Neural crest cell (in vitro differentiated cells): ENCODE results near the gene IGSF1. TPM values are rescaled to one million over a fixed set of nuclear protein-coding genes. Genes with fewer than 3 reads are reported as not detected.

ENCODE experiments used
- DNase-seq: peaks from one replicate; pipeline ENCODE4 v3.0.0; 2021; ENCODE audit warnings: low read depth, mixed read lengths, low spot score
- H3K27ac Mint-ChIP-seq: one replicate; pipeline ENCODE4 v1.8.0; 2021; ENCODE audit warnings: mild to moderate bottlenecking, mixed read lengths; ENCODE audit not compliant: unreplicated experiment
- H3K27me3 Mint-ChIP-seq: 2 replicates; pipeline ENCODE4 v1.8.0; 2021; ENCODE audit warnings: low read depth, mild to moderate bottlenecking, mixed read lengths
- H3K36me3 Mint-ChIP-seq: 2 replicates; pipeline ENCODE4 v1.8.0; 2021; ENCODE audit warnings: low read depth, mild to moderate bottlenecking, mixed read lengths
- H3K4me1 Mint-ChIP-seq: 2 replicates; pipeline ENCODE4 v1.8.0; 2021; ENCODE audit warnings: mixed read lengths
- H3K4me3 Mint-ChIP-seq: one replicate; pipeline ENCODE4 v1.8.0; 2021; ENCODE audit warnings: mild to moderate bottlenecking, mixed read lengths
- H3K9me3 Mint-ChIP-seq: 2 replicates; pipeline ENCODE4 v1.8.0; 2021; ENCODE audit warnings: mixed read lengths
- total RNA-seq: library from RNA; stranded (reverse); gene quantifications from 2 replicates; pipeline ENCODE4 v1.2.1, GENCODE V29; 2021
- TF ChIP-seq, protein P1 (sequence below): fragments of 200-600 bp; sonication (generic); conservative IDR thresholded peaks from 2 replicates; pipeline ENCODE4 v1.5.0; 2021; ENCODE audit warnings: antibody characterized with exemption, mild to moderate bottlenecking

IGSF1 gene
- total RNA-seq, 1 donor from 2014 or later, result 3.9 TPM

- H3K36me3 Mint-ChIP-seq, result no peaks in the 10 kb centered on the region
These were observed 13.6 kb upstream of the IGSF1 start for GRCh38 chrX:131302701-131303100.

DNA sequence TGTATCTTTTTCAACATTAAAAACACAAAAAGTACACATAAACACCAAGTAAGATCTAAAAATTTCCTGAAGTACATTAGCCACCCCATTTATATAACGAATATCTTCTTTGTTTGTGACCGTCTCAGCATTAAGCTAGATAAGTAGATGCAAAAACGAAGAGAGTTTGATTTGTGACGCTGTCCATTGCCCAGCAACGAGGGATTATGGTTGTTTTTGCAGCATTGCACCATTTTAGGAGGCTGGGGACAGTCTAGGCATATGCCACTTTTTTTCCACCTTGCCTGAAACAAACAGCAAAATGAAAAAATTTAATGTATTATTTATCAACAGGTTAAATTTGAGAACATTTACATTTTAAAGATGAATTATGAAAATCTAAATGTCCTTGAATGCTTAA, 12.0 kb upstream of the IGSF1 start:
- Mint-ChIP-seq H3K4me3 (no peak overlapping the region), H3K4me1 (no peaks in the 10 kb centered on the region), H3K36me3 (no peaks in the 10 kb centered on the region), H3K27me3 (no peaks in the 10 kb centered on the region), H3K9me3 (no peaks in the 10 kb centered on the region), H3K27ac (no peak overlapping the region)
- DNase-seq, result no peak
- TF ChIP-seq, protein P1, sequence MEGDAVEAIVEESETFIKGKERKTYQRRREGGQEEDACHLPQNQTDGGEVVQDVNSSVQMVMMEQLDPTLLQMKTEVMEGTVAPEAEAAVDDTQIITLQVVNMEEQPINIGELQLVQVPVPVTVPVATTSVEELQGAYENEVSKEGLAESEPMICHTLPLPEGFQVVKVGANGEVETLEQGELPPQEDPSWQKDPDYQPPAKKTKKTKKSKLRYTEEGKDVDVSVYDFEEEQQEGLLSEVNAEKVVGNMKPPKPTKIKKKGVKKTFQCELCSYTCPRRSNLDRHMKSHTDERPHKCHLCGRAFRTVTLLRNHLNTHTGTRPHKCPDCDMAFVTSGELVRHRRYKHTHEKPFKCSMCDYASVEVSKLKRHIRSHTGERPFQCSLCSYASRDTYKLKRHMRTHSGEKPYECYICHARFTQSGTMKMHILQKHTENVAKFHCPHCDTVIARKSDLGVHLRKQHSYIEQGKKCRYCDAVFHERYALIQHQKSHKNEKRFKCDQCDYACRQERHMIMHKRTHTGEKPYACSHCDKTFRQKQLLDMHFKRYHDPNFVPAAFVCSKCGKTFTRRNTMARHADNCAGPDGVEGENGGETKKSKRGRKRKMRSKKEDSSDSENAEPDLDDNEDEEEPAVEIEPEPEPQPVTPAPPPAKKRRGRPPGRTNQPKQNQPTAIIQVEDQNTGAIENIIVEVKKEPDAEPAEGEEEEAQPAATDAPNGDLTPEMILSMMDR, result no peak

More at GRCh38 chrX:131302701-131303100, 13.6 kb upstream of the IGSF1 start:
- Mint-ChIP-seq H3K27ac (no peak overlapping the region), H3K4me3 (no peak overlapping the region), H3K27me3 (no peaks in the 10 kb centered on the region), H3K9me3 (no peaks in the 10 kb centered on the region), H3K4me1 (no peaks in the 10 kb centered on the region)
- DNase-seq, result no peak
- TF ChIP-seq, protein P1, result no peak

- H3K9me3 Mint-ChIP-seq, result no peaks in the 10 kb centered on the region
- TF ChIP-seq, protein P1, result no peak
- no peak for DNase-seq
- H3K27ac Mint-ChIP-seq, result no peak overlapping the region
- no peaks in the 10 kb centered on the region for H3K27me3 Mint-ChIP-seq
- no peak overlapping the region for H3K4me3 Mint-ChIP-seq
- H3K36me3 Mint-ChIP-seq, result no peaks in the 10 kb centered on the region
- H3K4me1 Mint-ChIP-seq, result no peaks in the 10 kb centered on the region
These were observed 9.7 kb upstream of the IGSF1 start for GRCh38 chrX:131298846-131299245.

DNA sequence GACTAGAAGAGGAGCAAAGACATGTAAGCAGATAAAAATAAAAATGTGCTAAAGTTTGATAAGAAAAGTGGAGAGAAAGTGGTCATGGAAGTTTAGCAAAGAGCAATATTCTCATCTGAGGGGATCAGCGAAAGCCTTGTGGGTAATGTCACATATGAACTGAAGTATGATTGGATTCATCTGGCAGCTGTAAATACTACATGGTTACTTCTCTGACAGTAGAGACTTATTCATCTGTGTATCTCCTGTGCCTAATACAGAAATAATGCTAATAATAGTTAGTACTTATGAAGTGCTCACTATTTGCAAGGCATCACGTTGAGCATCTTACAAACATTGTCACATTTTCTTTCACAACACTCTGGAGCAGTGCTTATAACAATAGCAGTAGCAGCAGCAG, 8.9 kb upstream of the IGSF1 start:
- DNase-seq, result no peak
- TF ChIP-seq, protein P1, result no peak
- Mint-ChIP-seq H3K4me3 (no peak overlapping the region), H3K9me3 (no peaks in the 10 kb centered on the region), H3K27me3 (no peaks in the 10 kb centered on the region), H3K27ac (no peak overlapping the region), H3K36me3 (no peaks in the 10 kb centered on the region), H3K4me1 (no peaks in the 10 kb centered on the region)

- Mint-ChIP-seq H3K27ac (no peak overlapping the region), H3K4me3 (peak overlapping the region; percentile 87), H3K4me1 (peaks cover 26% of the 10 kb centered on the region), H3K9me3 (no peaks in the 10 kb centered on the region), H3K36me3 (no peaks in the 10 kb centered on the region), H3K27me3 (no peaks in the 10 kb centered on the region)
- no peak for DNase-seq
- TF ChIP-seq, protein P1, result no peak
These were observed 421 bp upstream of the IGSF1 start for GRCh38 chrX:131289527-131289926.

DNA sequence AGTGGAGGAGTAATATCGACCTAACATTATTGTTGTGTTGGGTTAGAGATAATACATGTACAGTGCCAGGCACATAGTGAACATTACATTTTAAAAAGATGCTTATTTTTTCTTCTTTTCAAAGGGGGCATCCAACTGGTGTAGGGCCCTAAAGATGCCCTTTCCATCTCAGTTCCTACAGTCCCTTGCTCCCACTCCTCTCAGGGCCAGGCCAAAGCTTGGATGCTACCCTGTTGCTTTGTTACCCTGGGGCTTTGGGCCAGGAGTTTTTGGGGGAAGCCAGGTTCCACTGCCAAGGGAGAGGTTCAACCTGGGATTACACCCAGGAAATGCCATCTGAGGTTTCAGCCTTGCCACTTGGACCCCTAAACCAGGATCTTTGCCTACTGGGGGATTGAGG, 918 bp downstream of the IGSF1 start:
- DNase-seq, result no peak
- no peak overlapping the region for H3K27ac Mint-ChIP-seq
- H3K27me3 Mint-ChIP-seq, result no peaks in the 10 kb centered on the region

More for the DNA sequence above, 918 bp downstream of the IGSF1 start:
- Mint-ChIP-seq H3K36me3 (no peaks in the 10 kb centered on the region), H3K9me3 (no peaks in the 10 kb centered on the region), H3K4me1 (peaks cover 26% of the 10 kb centered on the region), H3K4me3 (peak overlapping the region; percentile 87)
- TF ChIP-seq, protein P1, result no peak
